ENCODE measurements around the gene TMEM170A. TPM values are rescaled to one million over a fixed set of nuclear protein-coding genes. Genes with fewer than 3 reads are reported as not detected.
A peak's percentile ranks its signal among the peaks of the same experiment; 100 is the strongest.
"Not testable (repeated sequence)": the region's sequence is repeated elsewhere in the genome, so short reads cannot be mapped to it uniquely, and the experiment has no call there.

The TMEM170A gene
- total RNA-seq, 6 experiments from 2014 or later = 9.4 to 15.5 (median 12.8) TPM

DNA sequence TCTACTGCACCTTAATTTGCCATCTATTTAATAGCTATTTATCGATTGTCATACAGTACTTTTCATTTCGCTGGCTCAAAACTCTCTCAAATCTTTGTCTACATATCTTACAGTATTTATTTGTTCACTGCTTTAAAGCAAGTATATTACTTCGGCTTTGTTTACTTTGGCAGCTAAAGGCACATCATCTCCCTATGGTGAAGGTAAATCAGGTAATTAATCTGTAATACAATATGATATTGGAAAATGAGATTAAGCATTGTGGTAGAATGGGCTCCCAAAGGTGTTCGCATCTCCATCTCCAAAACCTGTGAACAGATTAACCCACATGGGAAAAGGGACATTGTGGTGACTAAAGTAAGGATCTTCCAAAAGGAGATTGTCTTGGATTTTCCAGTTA, 6.5 kb downstream of the TMEM170A start:
- intact Hi-C loops (cut with DNase I) = no loop called here
- Histone ChIP-seq H3K9me3 (no peaks in the 10 kb centered on the region), H3K27me3 (no peaks in the 10 kb centered on the region), H3K4me3 (no peak overlapping the region), H3K27ac (no peak overlapping the region), H3K36me3 (no peaks in the 10 kb centered on the region), H3K4me1 (peaks cover 0 to 14% (median 0%) of the 10 kb centered on the region in 4 donors)
- 80% methylated on average over 4 of the region's 4 CpGs for WGBS (ENCODE audit: insufficient coverage, low coverage, low lambda C conversion rate, missing lambda C conversion rate)
- ATAC-seq (no peak), DNase-seq (no peak)
- no peak for TF ChIP-seq POLR2A (IDR thresholded peaks at IDR 0.05)

DNA sequence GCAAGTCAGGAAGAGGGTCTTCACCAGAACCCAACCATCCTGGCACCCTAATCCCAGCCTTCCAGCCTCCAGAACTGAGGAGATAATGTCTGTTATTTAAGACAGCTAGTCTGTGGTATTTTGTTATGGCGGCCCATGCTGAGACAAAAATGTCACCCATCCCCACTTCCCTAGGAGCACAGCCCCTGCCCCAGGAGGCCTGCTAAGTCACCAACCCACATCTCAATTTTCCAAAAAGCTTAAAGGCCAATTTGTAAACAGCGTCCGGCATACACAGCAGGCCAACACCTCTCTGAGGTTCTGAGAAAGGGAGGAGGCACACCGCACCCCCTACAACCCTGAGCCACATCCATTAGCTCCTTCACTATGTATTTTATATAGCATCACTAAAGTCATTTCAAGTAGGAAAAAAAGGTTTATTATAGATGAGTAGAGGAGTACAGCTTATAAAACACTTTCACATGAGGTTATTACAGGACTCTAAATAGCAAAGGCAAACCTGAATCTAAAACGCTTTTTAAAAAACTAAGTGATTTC, 6.9 kb downstream of the TMEM170A start:
- Histone ChIP-seq H3K4me1 (peaks cover 0 to 12% (median 1%) of the 10 kb centered on the region in 4 donors), H3K9me3 (no peaks in the 10 kb centered on the region), H3K27me3 (no peaks in the 10 kb centered on the region), H3K36me3 (no peaks in the 10 kb centered on the region), H3K27ac (no peak overlapping the region), H3K4me3 (no peak overlapping the region)
- intact Hi-C loops (cut with DNase I) = no loop called here
- TF ChIP-seq, protein P1, sequence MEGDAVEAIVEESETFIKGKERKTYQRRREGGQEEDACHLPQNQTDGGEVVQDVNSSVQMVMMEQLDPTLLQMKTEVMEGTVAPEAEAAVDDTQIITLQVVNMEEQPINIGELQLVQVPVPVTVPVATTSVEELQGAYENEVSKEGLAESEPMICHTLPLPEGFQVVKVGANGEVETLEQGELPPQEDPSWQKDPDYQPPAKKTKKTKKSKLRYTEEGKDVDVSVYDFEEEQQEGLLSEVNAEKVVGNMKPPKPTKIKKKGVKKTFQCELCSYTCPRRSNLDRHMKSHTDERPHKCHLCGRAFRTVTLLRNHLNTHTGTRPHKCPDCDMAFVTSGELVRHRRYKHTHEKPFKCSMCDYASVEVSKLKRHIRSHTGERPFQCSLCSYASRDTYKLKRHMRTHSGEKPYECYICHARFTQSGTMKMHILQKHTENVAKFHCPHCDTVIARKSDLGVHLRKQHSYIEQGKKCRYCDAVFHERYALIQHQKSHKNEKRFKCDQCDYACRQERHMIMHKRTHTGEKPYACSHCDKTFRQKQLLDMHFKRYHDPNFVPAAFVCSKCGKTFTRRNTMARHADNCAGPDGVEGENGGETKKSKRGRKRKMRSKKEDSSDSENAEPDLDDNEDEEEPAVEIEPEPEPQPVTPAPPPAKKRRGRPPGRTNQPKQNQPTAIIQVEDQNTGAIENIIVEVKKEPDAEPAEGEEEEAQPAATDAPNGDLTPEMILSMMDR (IDR thresholded peaks at IDR 0.05) = no peak
- no peak for TF ChIP-seq POLR2A (IDR thresholded peaks at IDR 0.05)
- WGBS (ENCODE audit: insufficient coverage, low coverage, low lambda C conversion rate, missing lambda C conversion rate) = 100% methylated on average over 5 of the region's 5 CpGs
- ATAC-seq = no peak
- DNase-seq = peak in 1 of 3 donors; percentile 1

DNA sequence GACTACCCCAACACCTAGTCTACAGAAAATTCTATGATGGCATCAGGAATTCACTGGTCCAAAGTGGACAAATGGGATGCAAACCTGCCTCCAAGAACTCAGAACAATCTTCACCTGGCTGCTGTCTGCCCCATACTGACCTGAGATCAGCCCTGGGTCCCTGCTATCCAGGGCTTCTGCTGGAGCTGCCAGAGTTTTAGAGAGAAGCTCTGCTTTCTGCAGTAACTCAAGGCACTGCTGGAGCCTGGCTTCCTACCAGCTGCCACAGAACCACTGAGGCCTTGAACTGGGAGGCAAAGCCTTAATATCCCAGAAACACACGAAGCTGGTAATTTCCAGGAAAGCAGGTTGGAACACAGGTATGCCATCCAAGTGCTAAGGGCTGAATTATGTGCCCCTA, 7.5 kb downstream of the TMEM170A start:
- H3K4me1 ChIP-seq = peaks cover 0 to 16% (median 3%) of the 10 kb centered on the region in 4 donors
- no CpG with 5 or more reads among the region's 1 CpG for WGBS (ENCODE audit: insufficient coverage, low coverage, low lambda C conversion rate, missing lambda C conversion rate)
- no peak overlapping the region for H3K27ac ChIP-seq

DNA sequence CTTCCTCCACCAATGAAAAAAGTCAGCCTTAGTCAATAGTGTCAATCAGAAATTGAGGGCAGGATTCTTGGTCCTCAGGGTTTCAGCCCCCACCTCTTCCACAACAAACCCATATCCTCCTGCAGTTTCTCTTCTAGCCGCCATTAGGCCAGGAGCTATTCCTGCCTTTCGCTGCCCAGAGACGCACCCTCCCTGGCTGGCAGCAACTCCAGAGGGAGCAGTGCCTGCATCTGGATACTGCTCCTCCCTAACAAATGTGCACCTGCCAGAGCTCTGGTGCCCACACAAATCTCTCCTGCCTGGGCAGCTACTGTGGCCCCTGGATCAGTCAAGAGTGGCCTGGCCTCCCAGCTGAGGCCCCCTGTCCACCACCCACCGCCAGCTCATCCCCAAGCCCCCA, 8.0 kb downstream of the TMEM170A start:
- intact Hi-C loops (cut with DNase I); H3K27ac ChIP-seq; H3K36me3 ChIP-seq; H3K27me3 ChIP-seq; H3K4me3 ChIP-seq; H3K9me3 ChIP-seq; DNase-seq: not testable (repeated sequence)
- no CpG with 5 or more reads among the region's 4 CpGs for WGBS (ENCODE audit: insufficient coverage, low coverage, low lambda C conversion rate, missing lambda C conversion rate)
- peaks cover 0 to 16% (median 3%) of the 10 kb centered on the region in 4 donors for H3K4me1 ChIP-seq
- peak in 1 of 4 donors; percentile 21 for ATAC-seq

More for the DNA sequence above, 7.5 kb downstream of the TMEM170A start:
- Histone ChIP-seq H3K27me3 (no peaks in the 10 kb centered on the region), H3K36me3 (no peaks in the 10 kb centered on the region), H3K9me3 (no peaks in the 10 kb centered on the region), H3K4me3 (no peak overlapping the region)
- TF ChIP-seq POLR2A (IDR thresholded peaks at IDR 0.05) = no peak
- intact Hi-C loops (cut with DNase I) = no loop called here
- ATAC-seq (no peak), DNase-seq (no peak)

DNA sequence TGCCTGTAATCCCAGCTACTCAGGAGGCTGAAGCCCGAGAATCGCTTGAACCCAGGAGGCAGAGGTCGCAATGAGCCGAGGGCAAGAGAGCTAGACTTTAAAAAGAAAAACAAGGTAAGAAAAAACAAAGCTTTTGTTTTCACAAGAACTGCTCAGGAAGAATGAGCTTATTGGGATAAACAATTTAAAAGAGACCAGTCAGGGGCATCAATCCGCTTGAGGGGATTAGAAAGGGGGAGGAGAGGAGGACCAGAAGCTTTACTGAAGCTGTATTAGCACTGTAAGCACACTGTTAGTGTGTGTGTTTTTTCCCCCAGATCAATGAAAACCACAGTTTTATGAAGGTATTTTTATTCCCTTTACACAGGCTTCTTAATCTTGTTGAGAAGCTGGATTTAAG, 8.8 kb downstream of the TMEM170A start:
- no peak for TF ChIP-seq POLR2A (IDR thresholded peaks at IDR 0.05)
- DNase-seq = no peak
- H3K27ac ChIP-seq = no peak overlapping the region
- H3K4me3 ChIP-seq = no peak overlapping the region
- H3K9me3 ChIP-seq = no peaks in the 10 kb centered on the region
- H3K27me3 ChIP-seq = no peaks in the 10 kb centered on the region
- WGBS (ENCODE audit: insufficient coverage, low coverage, low lambda C conversion rate, missing lambda C conversion rate) = 76% methylated on average over 5 of the region's 5 CpGs
- H3K4me1 ChIP-seq = peaks cover 0 to 16% (median 3%) of the 10 kb centered on the region in 4 donors
- H3K36me3 ChIP-seq = no peaks in the 10 kb centered on the region
- ATAC-seq = no peak
- intact Hi-C loops (cut with DNase I) = no loop called here

DNA sequence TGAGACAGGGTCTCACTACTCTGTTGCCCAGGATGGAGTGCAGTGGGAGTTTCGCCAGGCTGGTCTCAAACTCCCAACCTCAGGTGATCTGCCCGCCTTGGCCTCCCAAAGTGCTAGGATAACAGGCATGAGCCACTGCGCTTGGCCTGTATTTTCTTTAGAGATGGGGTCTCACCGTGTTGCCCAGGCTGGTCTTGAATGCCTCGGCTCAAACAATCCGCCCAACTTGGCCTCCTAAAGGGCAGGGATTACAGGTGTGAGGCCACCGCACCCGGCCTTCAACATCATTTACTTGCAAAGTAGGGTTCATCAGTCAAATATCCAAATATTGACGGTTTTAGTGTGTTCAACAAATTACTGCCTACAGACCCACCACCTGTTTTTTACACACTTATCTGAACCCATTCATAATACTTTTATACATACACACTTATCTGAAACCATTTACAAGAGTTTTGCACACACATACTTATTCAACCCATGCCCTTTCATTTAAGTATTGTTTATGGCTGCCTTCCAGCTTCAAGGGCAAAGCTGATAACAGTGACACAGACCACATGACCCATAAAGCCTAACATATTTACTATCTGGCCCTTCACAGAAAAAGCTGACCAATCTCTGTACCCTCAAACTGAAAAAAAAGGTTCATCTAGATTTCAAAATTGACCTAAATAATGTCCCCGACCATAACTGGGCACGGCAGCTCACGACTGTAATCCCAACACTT, 11.9 kb downstream of the TMEM170A start:
- Histone ChIP-seq H3K36me3 (no peaks in the 10 kb centered on the region), H3K27me3 (no peaks in the 10 kb centered on the region), H3K9me3 (no peaks in the 10 kb centered on the region), H3K4me3 (no peak overlapping the region), H3K4me1 (peaks cover 0 to 16% (median 3%) of the 10 kb centered on the region in 4 donors), H3K27ac (peak overlapping the region in 2 of 3 donors; percentile 22 to 44)
- ATAC-seq = peak; percentile 85 to 94 (median 90)
- intact Hi-C loops (cut with DNase I) = no loop called here
- TF ChIP-seq, protein P1 (IDR thresholded peaks at IDR 0.05) = no peak
- TF ChIP-seq POLR2A (IDR thresholded peaks at IDR 0.05) = no peak
- 43% methylated on average over 9 of the region's 12 CpGs for WGBS (ENCODE audit: insufficient coverage, low coverage, low lambda C conversion rate, missing lambda C conversion rate)
- no peak for DNase-seq

All from right lobe of liver (tissue), 6 donors.